Tibial nerve (tissue), 4 donors: ENCODE results near the gene ZNF133. TPM values are rescaled to one million over a fixed set of nuclear protein-coding genes. Genes with fewer than 3 reads are reported as not detected.

Source experiments
- DNase-seq, 2 donors: peaks; one replicate each; pipeline ENCODE4 v3.0.0-alpha.2; 2019; ENCODE audit warnings: low spot score in 2 of 2
- H3K27ac ChIP-seq, 4 donors: fragments of 200-600 bp; sonication (generic) in 3 of 4; one replicate each; pipeline ENCODE4 v1.5.1; 2017 to 2019; ENCODE audit warnings: mild to moderate bottlenecking in 1 of 4
- H3K27me3 ChIP-seq, 2 donors: fragments of 200-600 bp; sonication (generic) in 1 of 2; one replicate each; pipeline versions ENCODE4 v1.5.1 to v1.6.0; 2017 to 2019
- H3K36me3 ChIP-seq, 3 donors: fragments of 200-600 bp; sonication (generic); one replicate each; pipeline ENCODE4 v1.5.1; 2018 to 2019
- H3K4me1 ChIP-seq, 4 donors: fragments of 200-600 bp; sonication (generic) in 3 of 4; one replicate each; pipeline ENCODE4 v1.5.1; 2017 to 2019
- H3K4me3 ChIP-seq, 4 donors: fragments of 200-600 bp; sonication (generic) in 3 of 4; one replicate each; pipeline ENCODE4 v1.5.1; 2017 to 2019; ENCODE audit warnings: mild to moderate bottlenecking in 1 of 4, moderate library complexity in 1 of 4
- H3K9me3 ChIP-seq, 4 donors: fragments of 200-600 bp; sonication (generic) in 3 of 4; one replicate each; pipeline ENCODE4 v1.5.1; 2017 to 2019
- CTCF ChIP-seq, 5 experiments: fragments of 200-600 bp in 3 of 5; fragments of 450-650 bp in 2 of 5; sonication (generic) in 3 of 5; IDR thresholded peaks; one replicate each; pipeline ENCODE4 v1.5.1; 2016 to 2019; ENCODE audit warnings: antibody characterized with exemption in 5 of 5, mild to moderate bottlenecking in 3 of 5, moderate library complexity in 2 of 5
- EP300 ChIP-seq, 2 donors: sonication (generic); formaldehyde crosslinking; IDR thresholded peaks; one replicate each; pipeline ENCODE4 v1.6.1; 2017; ENCODE audit warnings: antibody characterized with exemption in 2 of 2, mild to moderate bottlenecking in 1 of 2
- POLR2A ChIP-seq, 2 donors: fragments of 450-650 bp; IDR thresholded peaks; one replicate each; pipeline ENCODE4 v1.6.1; 2017; ENCODE audit warnings: antibody characterized with exemption in 2 of 2, mild to moderate bottlenecking in 2 of 2, moderate library complexity in 2 of 2
- WGBS, 2 donors: methylation state at CpG; one replicate each; pipeline ENCODE4 v1.1.5; 2018; 5-methylcytosine and 5-hydroxymethylcytosine counted together
- total RNA-seq, 4 donors: library from RNA; depleted of rRNA; stranded (reverse); fragments of >200 nt; gene quantifications; one replicate each; pipeline ENCODE4 v1.1.0, GENCODE V29; 2016

Gene ZNF133
- total RNA-seq, 4 donors from 2014 or later, result 17.3 to 26.4 (median 22.4) TPM

DNA sequence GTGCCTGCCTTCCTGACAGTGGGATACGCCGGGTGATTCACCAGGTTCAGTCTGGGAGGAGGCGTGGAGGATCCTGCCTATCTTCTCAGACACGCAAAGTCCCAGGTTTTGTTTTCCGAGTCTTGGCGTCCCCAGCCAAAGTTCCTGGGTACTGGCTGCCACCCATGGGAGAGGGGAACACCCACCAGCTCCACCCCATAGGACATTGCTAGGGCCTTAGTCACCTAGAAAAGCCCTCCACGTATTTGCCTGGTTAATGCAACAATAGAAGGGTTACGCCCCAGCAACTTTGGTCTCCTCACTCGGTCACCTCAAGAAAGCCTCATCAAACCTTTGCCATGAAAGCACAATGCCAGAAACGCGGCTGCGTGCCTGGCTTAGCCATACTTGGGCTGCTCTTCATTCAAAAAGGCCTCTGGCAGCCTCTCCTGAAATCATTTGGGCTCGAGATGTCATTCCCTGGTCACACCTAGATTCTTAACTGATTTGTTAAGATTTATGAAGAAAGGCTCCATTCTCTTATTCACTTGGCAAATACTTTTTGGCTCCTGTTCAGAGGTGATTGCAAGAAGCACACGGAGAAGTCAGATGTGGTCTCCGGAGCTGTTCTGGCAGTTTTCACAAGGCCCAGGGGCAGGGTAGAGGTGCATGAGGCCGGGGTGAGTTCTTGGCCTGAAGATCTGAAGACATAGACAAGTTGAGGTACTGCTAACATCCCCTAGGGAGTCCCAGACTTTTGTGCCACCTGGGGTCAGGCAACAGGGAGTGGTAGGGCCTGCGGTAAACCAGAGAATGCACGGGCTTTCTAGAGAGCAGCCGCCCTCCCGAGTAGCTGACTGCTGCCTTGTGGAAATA, 35.5 kb upstream of the ZNF133 start:
- Histone ChIP-seq H3K27me3 (no peaks in the 10 kb centered on the region), H3K4me3 (no peak overlapping the region), H3K36me3 (no peaks in the 10 kb centered on the region), H3K9me3 (no peaks in the 10 kb centered on the region), H3K27ac (no peak overlapping the region), H3K4me1 (no peaks in the 10 kb centered on the region)
- DNase-seq, result no peak
- 81 to 82% methylated on average over 20 of the region's 20 CpGs for WGBS, 2 donors
- TF ChIP-seq EP300 (IDR thresholded peaks at IDR 0.05) (no peak), POLR2A (IDR thresholded peaks at IDR 0.05) (no peak), CTCF (IDR thresholded peaks at IDR 0.05) (no peak)

DNA sequence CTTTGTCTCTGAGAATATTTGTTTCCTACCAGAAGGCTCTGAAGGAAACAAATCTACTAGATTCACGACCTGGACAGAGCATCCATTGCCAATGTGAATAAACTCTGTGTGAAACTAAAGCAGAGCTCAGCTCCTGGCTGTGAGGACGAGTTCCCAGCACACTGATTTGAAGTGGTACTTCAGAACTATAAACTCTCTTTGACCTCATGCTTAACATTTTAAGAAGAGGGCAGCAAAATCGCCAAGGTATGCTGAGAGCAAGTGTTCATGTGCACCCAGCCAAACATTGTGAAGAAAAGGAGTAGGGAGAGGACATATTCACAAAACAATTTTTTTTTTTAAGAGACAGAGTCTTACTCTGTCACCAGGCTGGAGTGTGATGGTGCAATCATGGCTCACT, 33.7 kb upstream of the ZNF133 start:
- no peak overlapping the region for H3K27ac ChIP-seq
- no peaks in the 10 kb centered on the region for H3K9me3 ChIP-seq
- 47 to 56% methylated on average over 3 of the region's 3 CpGs for WGBS, 2 donors
- H3K27me3 ChIP-seq, result no peaks in the 10 kb centered on the region
- H3K36me3 ChIP-seq, result no peaks in the 10 kb centered on the region
- H3K4me1 ChIP-seq, result no peaks in the 10 kb centered on the region
- TF ChIP-seq CTCF (IDR thresholded peaks at IDR 0.05) (no peak), POLR2A (IDR thresholded peaks at IDR 0.05) (no peak), EP300 (IDR thresholded peaks at IDR 0.05) (no peak)
- no peak for DNase-seq
- no peak overlapping the region for H3K4me3 ChIP-seq

DNA sequence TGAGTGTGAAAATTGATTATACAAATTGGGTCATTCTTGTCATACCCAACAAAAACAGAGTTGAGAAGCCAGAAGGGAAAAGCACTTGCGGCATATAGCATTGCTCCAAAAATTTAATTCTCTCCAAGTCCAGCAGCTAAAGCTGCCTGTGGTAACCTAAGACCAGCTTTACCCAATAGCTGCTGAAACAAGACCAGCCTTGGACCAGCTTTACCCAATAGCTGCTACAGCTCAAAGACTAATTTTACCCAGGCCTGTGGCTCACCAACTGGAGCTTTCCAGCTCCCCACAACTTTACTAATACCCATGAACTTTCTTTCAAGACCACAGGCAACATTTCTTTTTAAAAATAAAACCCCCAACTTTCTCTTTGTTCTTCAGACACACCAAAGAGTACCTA, 32.8 kb upstream of the ZNF133 start:
- Histone ChIP-seq H3K4me3 (no peak overlapping the region), H3K9me3 (no peaks in the 10 kb centered on the region), H3K4me1 (no peaks in the 10 kb centered on the region), H3K27ac (no peak overlapping the region), H3K36me3 (no peaks in the 10 kb centered on the region), H3K27me3 (no peaks in the 10 kb centered on the region)
- no peak for TF ChIP-seq CTCF (IDR thresholded peaks at IDR 0.05)
- no peak for TF ChIP-seq POLR2A (IDR thresholded peaks at IDR 0.05)
- no peak for TF ChIP-seq EP300 (IDR thresholded peaks at IDR 0.05)
- no peak for DNase-seq
- 90 to 92% methylated on average over 1 of the region's 1 CpG for WGBS, 2 donors

- TF ChIP-seq EP300 (IDR thresholded peaks at IDR 0.05) (no peak), CTCF (IDR thresholded peaks at IDR 0.05) (no peak), POLR2A (IDR thresholded peaks at IDR 0.05) (no peak)
Measured at GRCh38 chr20:18256440-18257090, 31.8 kb upstream of the ZNF133 start.

More at GRCh38 chr20:18256440-18257090, 31.8 kb upstream of the ZNF133 start:
- H3K36me3 ChIP-seq, result no peaks in the 10 kb centered on the region
- no peaks in the 10 kb centered on the region for H3K4me1 ChIP-seq
- H3K4me3 ChIP-seq, result no peak overlapping the region
- no peaks in the 10 kb centered on the region for H3K9me3 ChIP-seq
- no peak for DNase-seq
- no peaks in the 10 kb centered on the region for H3K27me3 ChIP-seq
- no peak overlapping the region for H3K27ac ChIP-seq
- WGBS, 2 donors, result 49 to 62% methylated on average over 4 of the region's 4 CpGs
